ENCODE results near the gene UBASH3A.
A peak's percentile ranks its signal among the peaks of the same experiment; 100 is the strongest.

UBASH3A gene

GRCh38 chr21:42411891-42412635 is 8.4 kb downstream of the UBASH3A start:
- DNase-seq, result peak in 2 of 3 donors; percentile 45 to 75

DNA sequence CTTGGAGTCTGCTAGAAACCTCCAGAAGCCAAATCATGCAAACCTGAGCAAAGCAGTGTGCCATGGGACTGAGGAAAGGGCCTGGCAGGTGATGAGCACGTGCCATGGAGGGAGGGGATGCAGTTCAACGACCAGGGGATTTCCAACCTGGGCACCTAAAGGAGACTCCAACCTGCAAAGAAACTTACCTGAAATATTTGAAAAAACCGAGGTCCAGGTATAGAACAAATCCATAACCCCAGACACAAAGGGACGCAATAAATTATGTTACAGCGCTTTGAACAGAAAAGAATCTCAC is 8.9 kb downstream of the UBASH3A start:
- no peak for DNase-seq

DNA sequence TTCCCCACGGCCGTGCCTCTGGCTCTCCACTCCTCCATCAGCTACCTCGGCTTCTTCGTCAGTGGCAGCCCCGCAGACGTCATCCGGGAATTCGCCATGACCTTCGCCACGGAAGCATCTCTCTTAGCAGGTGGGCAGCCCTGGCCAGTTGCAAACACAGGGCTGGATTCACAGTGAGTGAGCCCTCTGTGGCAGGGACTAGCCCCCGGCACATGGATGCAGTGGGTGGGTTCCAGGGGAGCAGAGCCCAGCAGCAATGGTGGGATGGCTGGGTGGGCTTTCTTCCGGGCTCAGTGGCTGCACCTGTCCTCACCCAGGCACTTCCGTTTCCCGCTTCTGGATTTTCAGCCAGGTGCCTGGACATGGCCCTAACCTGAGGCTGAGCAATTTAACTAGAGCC is 9.4 kb downstream of the UBASH3A start:
- no peak for DNase-seq

- DNase-seq, result no peak
Measured at GRCh38 chr21:42413500-42413899, 9.8 kb downstream of the UBASH3A start.

DNA sequence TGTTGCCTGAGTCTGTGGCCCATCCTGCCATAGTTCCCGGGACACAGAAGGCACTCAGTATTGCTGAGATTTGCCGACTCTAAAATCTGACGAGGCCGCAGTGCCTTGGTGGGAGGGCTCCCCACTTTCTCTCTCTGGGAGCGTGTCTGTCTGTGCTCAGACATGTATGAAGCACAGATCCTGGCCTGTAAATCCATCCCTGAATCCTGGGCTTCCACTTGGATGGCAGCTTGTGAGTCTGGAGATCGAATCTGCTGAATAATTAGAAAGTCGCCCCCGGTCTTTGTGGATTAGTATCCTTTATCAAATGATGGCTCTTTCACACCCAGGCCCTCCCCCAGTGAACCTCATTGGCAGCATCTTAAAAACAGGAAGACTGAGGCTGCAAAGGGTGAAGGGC is 10.4 kb downstream of the UBASH3A start:
- no peak for DNase-seq

- DNase-seq, result no peak
Measured at GRCh38 chr21:42414553-42414927, 10.8 kb downstream of the UBASH3A start.

DNA sequence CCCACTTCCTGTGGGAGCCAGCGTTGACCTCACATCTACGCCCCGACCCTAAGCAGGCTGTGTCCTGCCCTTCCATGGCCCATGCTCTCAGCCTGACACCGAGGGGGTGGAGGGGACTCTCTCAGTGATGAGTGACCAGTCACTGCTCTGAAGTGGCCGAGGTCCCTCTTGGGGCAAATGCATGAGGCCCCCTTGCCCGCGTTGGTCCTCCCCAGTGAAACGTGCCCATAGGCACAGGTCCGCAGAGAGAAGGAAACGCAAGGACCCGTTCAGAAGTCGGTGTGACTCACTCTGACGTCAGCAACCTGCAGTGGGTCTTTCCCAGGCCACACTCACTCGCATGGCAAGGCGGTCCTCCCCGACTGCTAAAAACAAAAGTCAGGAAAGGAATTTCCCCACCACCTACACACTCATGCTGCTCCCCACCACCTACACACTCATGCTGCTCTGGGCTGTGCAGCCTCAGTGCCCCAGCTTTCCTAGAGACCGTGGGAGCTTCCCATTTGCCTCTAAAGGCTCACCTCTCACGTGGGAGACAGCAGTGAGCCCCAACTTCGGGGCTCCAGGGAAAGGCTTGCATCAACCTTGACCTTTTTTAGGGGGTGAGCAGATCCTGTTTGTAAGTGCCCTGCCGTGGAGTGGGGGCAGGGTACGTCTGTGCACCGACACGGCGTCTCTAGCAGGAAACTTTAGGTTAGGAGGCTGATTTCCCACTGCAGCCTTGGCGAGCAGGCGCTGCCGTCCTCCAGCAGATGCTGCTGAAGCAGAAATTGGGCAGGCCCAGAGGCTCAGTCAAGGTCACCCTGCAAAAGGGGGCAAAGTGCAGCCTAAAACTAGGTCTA is 11.4 kb downstream of the UBASH3A start:
- DNase-seq, result peak; percentile 92 to 93 (median 93)

- no peak for DNase-seq
Measured at GRCh38 chr21:42417533-42417932, 13.8 kb downstream of the UBASH3A start.

DNA sequence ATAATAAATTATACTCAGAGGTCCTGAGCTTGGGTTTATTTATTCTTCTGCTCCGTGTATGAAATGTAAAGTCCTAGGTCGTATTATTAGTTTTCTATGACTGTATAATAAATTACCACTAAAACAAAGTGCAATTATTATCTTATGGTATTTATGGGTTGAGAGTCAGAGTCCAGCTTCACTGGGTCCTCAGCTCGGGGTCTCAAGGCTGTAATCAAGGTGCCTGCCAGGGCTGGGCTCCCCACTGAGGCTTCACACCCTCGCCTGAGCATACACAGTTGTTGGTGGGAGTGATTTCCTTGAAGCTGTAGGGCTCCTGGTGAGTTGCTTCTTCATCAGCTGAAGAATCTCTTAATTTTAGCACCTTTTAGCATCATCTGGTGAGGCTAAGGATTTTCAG is 15.2 kb downstream of the UBASH3A start:
- DNase-seq, result no peak

DNA sequence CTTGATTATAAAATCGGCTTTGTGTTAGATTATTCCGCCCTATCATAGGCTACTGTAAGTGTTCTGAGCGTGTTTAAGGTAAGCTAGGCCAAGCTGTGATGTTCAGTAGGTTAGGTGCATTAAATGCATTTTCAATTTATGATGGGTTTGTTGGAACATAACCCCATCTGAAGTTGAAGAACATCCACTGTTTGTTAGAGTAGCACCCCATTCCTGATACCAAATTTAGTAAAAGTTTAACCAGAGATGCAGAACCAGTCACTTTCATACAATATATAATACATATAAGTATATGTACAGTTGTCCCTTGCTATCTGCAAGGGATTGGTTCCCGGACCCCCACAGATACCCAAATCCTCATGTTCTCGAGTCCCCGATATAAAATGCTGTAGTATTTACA is 16.1 kb downstream of the UBASH3A start:
- DNase-seq, result no peak

- DNase-seq, result no peak
Measured at GRCh38 chr21:42421018-42421793, 17.5 kb downstream of the UBASH3A start.

DNA sequence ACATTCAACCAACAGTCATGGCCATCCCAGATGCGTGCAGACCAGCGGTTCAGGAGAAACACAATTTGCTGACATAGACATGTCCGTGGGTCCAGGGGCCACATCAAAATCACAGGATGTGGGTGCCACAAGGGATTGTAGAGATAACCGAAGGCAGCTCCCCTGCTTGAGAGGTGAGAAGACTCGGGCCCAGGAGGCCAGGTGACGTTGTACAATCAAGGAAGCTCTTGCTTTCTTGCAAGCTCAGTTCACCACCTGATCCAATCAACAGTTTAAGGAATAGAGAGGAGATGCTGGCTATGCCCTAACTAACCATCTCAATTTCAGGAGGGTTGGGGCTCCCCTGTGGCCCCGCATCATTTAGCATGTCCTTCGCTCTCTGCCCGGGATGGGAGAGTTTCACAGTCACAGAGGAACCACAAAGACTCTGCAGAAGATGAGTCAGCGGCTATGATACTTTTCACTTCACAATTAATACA is 19.5 kb downstream of the UBASH3A start:
- DNase-seq, result no peak

DNA sequence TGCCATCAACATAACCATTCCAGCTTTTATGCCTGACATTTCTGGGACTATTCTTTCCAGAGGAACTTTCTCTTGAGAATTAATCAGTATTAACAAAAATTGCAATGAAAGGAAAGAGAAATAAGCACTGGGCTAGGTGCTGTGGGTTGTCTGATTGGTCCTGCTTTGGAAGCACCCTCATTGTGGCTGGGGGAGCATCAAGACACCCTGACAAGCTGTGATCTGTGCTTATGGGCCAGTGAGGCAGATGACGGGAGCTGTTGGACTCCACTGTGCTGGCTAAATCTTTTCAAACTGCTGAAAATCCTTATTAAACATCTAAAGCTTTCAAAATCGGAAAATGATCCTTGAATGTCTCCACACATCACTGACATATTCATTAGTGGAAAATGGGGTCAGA is 20.0 kb downstream of the UBASH3A start:
- DNase-seq, result no peak

- peak in 1 of 3 donors; percentile 39 for DNase-seq
Measured at GRCh38 chr21:42424914-42425541, 21.3 kb downstream of the UBASH3A start.

GRCh38 chr21:42425591-42425990 is 21.9 kb downstream of the UBASH3A start:
- no peak for DNase-seq

GRCh38 chr21:42426424-42426823 is 22.7 kb downstream of the UBASH3A start:
- DNase-seq, result no peak

DNA sequence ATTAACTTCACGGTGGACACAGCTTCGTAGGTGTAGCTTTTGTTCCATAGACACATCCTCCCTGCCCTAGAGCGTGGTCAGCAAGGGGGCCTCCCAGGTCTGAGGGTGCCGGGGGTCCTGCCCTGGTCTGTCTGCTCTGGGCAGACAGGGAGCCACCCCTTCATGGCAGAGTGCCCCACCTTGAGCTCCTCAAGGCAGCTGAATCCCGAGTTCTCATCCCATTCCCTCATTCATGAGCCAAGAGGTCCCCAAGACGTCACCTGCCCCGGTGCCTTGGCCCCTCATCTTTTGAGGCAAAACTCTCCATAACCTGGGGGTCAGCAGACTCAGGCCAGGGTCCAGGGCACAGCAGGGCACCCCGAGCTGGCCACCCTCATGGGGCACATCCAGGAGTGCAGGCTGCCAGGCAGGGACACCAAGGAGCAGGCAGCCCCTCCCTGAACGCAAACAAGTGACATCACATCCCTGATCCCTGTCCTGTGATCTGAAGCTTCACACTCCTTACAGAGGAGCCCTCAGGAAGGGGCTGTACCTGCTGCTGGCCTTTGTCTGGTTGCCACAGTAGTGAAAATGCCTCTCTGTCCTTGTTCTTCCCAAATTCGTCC is 23.3 kb downstream of the UBASH3A start:
- DNase-seq, result no peak

- DNase-seq, result no peak
Measured at GRCh38 chr21:42427809-42428419, 24.2 kb downstream of the UBASH3A start.

GRCh38 chr21:42429021-42429420 is 25.3 kb downstream of the UBASH3A start:
- no peak for DNase-seq

DNA sequence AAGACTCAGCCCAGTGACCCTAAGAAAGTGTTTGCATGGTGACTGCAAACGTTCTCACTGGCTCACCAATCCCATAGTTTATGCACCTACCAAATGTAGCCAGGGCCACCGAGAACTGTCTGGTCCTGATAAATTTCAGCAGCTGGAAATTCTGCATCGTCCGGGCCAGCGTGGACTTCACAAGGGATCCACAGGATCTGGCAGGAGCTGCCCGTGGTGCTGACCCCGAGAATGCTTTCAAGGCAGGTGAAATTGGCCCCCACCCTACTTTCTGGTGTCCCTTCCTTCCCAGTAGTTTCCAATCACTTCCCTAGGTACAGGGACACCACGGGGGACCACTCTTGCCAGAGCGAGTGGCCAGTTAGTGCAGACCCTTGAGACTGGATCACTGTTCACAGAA is 26.2 kb downstream of the UBASH3A start:
- peak in 1 of 3 donors; percentile 29 for DNase-seq

GRCh38 chr21:42430521-42430920 is 26.8 kb downstream of the UBASH3A start:
- DNase-seq, result no peak

DNA sequence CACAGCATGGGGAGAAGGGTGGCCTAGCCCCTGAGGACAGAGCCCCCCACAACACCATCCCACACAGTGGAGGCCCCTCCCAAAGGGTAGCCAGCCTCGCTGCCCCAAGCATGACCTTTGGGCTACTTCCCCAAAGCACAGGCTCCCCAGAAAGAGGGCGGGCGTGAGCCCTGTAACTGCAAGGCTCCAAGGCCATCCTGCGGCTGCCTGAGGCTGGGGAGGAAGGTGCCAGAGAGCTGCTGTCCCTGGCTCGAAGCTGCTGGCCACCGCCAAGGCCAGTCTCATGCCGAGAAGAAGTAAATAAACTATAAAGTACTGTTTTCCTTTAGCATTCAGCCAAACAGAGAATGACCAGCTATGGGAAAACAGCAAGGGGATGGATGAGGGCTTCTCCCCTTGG is 27.5 kb downstream of the UBASH3A start:
- DNase-seq, result peak in 1 of 3 donors; percentile 26
